Thyroid gland (tissue), 4 donors: ENCODE results near the gene OBSL1. TPM values are rescaled to one million over a fixed set of nuclear protein-coding genes. Genes with fewer than 3 reads are reported as not detected.

ENCODE experiments used
- DNase-seq, 2 donors: peaks; one replicate each; pipeline ENCODE4 v3.0.0-alpha.2; 2019
- H3K27ac ChIP-seq, 3 donors: fragments of 200-600 bp; sonication (generic); 1 replicate in 2 of 3; 2 replicates in 1 of 3; pipeline ENCODE4 v1.5.1; 2016 to 2019; ENCODE audit warnings: mild to moderate bottlenecking in 1 of 3, moderate library complexity in 1 of 3
- H3K27me3 ChIP-seq: fragments of 200-600 bp; sonication (generic); one replicate; pipeline ENCODE4 v1.5.1; 2019
- H3K36me3 ChIP-seq, 2 donors: fragments of 200-600 bp; sonication (generic); one replicate each; pipeline ENCODE4 v1.5.1; 2016 to 2019
- H3K4me1 ChIP-seq, 2 donors: fragments of 200-600 bp; sonication (generic); one replicate each; pipeline ENCODE4 v1.5.1; 2017 to 2019
- H3K4me3 ChIP-seq, 3 donors: fragments of 200-600 bp; sonication (generic); replicated peaks in 1 of 3; 1 replicate in 2 of 3; 2 replicates in 1 of 3; pipeline ENCODE4 v1.5.1; 2016; ENCODE audit warnings: mild to moderate bottlenecking in 1 of 3
- H3K9me3 ChIP-seq: fragments of 200-600 bp; sonication (generic); one replicate; pipeline ENCODE4 v1.5.1; 2017
- CTCF ChIP-seq, 6 experiments: fragments of 200-600 bp in 3 of 6; fragments of 450-650 bp in 3 of 6; sonication (generic) in 3 of 6; IDR thresholded peaks; one replicate each; pipeline ENCODE4 v1.5.1; 2016 to 2019; ENCODE audit warnings: antibody characterized with exemption in 6 of 6, mild to moderate bottlenecking in 2 of 6, inconsistent platforms in 1 of 6, moderate library complexity in 1 of 6
- POLR2A ChIP-seq, 2 donors: fragments of 450-650 bp; IDR thresholded peaks; one replicate each; pipeline ENCODE4 v1.6.1; 2017; ENCODE audit warnings: antibody characterized with exemption in 2 of 2, mild to moderate bottlenecking in 2 of 2, moderate library complexity in 1 of 2
- WGBS, 2 donors: methylation state at CpG; one replicate each; pipeline ENCODE4 v1.1.5; 2017; 5-methylcytosine and 5-hydroxymethylcytosine counted together
- intact Hi-C: fragments of 100-400 bp; cut with DNase I; formaldehyde crosslinking; loops from one replicate; pipeline ENCODE4 v1.15.1; 2023
- total RNA-seq, 4 donors: library from RNA; depleted of rRNA; stranded (reverse); fragments of >200 nt; gene quantifications; one replicate each; pipeline ENCODE4 v1.2.3, GENCODE V29; 2016

The OBSL1 gene
- total RNA-seq, 4 donors from 2014 or later = 142 to 200 (median 170) TPM

- TF ChIP-seq POLR2A (IDR thresholded peaks at IDR 0.05) (no peak), CTCF (IDR thresholded peaks at IDR 0.05) (no peak)
- Histone ChIP-seq H3K4me3 (no peak overlapping the region), H3K27ac (no peak overlapping the region), H3K36me3 (peaks cover 14 to 17% of the 10 kb centered on the region in 2 donors), H3K27me3 (no peaks in the 10 kb centered on the region), H3K9me3 (no peaks in the 10 kb centered on the region), H3K4me1 (peaks cover 12 to 15% of the 10 kb centered on the region in 2 donors)
- intact Hi-C loops = no loop called here
- no peak for DNase-seq
- 46 to 64% methylated on average over 12 of the region's 15 CpGs for WGBS, 2 donors
These were observed 33.5 kb downstream of the OBSL1 start for GRCh38 chr2:219537657-219538488.

- no peak for TF ChIP-seq CTCF (IDR thresholded peaks at IDR 0.05)
- no peak for TF ChIP-seq POLR2A (IDR thresholded peaks at IDR 0.05)
- WGBS, 2 donors = 66 to 67% methylated on average over 5 to 9 of the region's 9 CpGs
- H3K27me3 ChIP-seq = no peaks in the 10 kb centered on the region
These were observed 34.4 kb downstream of the OBSL1 start for GRCh38 chr2:219536967-219537366.

GRCh38 chr2:219536425-219536824 is 34.9 kb downstream of the OBSL1 start:
- no peak for TF ChIP-seq POLR2A (IDR thresholded peaks at IDR 0.05)
- TF ChIP-seq CTCF (IDR thresholded peaks at IDR 0.05) = no peak
- WGBS, 2 donors = 82 to 92% methylated on average over 16 of the region's 16 CpGs
- Histone ChIP-seq H3K36me3 (peaks cover 14 to 17% of the 10 kb centered on the region in 2 donors), H3K27me3 (no peaks in the 10 kb centered on the region), H3K4me1 (peaks cover 0 to under 1% of the 10 kb centered on the region in 2 donors), H3K9me3 (no peaks in the 10 kb centered on the region), H3K27ac (no peak overlapping the region), H3K4me3 (no peak overlapping the region)
- intact Hi-C loops = no loop called here
- no peak for DNase-seq

More at GRCh38 chr2:219536967-219537366, 34.4 kb downstream of the OBSL1 start:
- H3K9me3 ChIP-seq = no peaks in the 10 kb centered on the region
- peaks cover 3 to 6% of the 10 kb centered on the region in 2 donors for H3K4me1 ChIP-seq
- H3K36me3 ChIP-seq = peaks cover 14 to 17% of the 10 kb centered on the region in 2 donors
- no peak for DNase-seq
- no peak overlapping the region for H3K4me3 ChIP-seq
- intact Hi-C loops = no loop called here
- H3K27ac ChIP-seq = no peak overlapping the region

- intact Hi-C loops = loop anchor here (5.0 kb wide), 1 partner anchor 77 kb away; no protein-coding TSS in a partner anchor
- Histone ChIP-seq H3K4me3 (no peak overlapping the region), H3K27ac (no peak overlapping the region), H3K4me1 (no peaks in the 10 kb centered on the region), H3K27me3 (no peaks in the 10 kb centered on the region), H3K9me3 (no peaks in the 10 kb centered on the region), H3K36me3 (peaks cover under 1 to 3% of the 10 kb centered on the region in 2 donors)
- DNase-seq = no peak
- WGBS, 2 donors = 87 to 89% methylated on average over 6 of the region's 6 CpGs
- TF ChIP-seq CTCF (IDR thresholded peaks at IDR 0.05) (no peak), POLR2A (IDR thresholded peaks at IDR 0.05) (no peak)
These were observed 37.2 kb downstream of the OBSL1 start for GRCh38 chr2:219533930-219534661.

GRCh38 chr2:219532378-219532649 is 39.0 kb downstream of the OBSL1 start:
- intact Hi-C loops = loop anchor here (5.0 kb wide), 1 partner anchor 75 kb away; no protein-coding TSS in a partner anchor
- no peaks in the 10 kb centered on the region for H3K4me1 ChIP-seq
- H3K9me3 ChIP-seq = no peaks in the 10 kb centered on the region
- H3K27me3 ChIP-seq = no peaks in the 10 kb centered on the region
- 71 to 87% methylated on average over 3 to 8 of the region's 8 CpGs for WGBS, 2 donors
- no peak for DNase-seq
- TF ChIP-seq POLR2A (IDR thresholded peaks at IDR 0.05) (no peak), CTCF (IDR thresholded peaks at IDR 0.05) (no peak)
- H3K27ac ChIP-seq = no peak overlapping the region
- no peak overlapping the region for H3K4me3 ChIP-seq
- no peaks in the 10 kb centered on the region for H3K36me3 ChIP-seq
